HG03469 (cell line): ENCODE data around the gene TAAR9.
"Not testable (repeated sequence)": the region's sequence is repeated elsewhere in the genome, so short reads cannot be mapped to it uniquely, and the experiment has no call there.

Experiments
- ATAC-seq: cut with Tn5 transposase; IDR thresholded peaks from one replicate; pipeline ENCODE4 v1.9.1; 2021; ENCODE audit warnings: mild to moderate bottlenecking, moderate library complexity, moderate number of reproducible peaks; ENCODE audit not compliant: unreplicated experiment

TAAR9 gene

DNA sequence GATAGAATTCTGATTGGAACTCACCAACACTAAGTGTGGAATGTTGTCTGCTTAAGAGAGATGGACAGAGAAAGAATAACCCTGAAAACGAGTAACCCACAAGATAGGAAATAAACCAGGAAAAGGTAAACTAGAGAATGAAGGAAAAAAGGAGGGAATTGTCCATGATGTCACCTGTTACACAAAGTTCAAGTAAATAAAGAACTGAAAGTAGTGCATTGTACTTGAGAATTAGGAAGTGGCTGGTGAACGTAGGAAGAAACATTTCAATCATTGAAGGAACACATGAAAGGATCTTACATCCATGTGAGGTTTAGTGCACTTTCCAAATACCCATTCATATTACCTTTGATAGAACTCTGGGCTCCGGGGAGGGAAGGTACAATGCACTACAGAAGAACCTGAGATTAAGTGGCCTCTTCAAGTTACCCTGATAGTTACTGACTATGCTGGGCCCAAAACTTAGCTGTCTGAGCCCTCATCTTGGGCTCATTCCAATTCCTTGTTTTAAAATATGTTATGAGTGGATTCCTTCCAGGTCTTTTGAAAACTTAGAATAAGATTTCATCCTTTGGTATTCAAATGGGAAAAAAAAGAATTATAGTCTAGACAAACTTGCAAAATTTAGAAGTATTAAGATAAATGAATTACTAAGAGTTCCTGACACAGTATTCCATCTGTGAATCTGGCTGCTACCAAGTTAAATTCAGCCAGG is 24.1 kb upstream of the TAAR9 start:
- no peak for ATAC-seq

DNA sequence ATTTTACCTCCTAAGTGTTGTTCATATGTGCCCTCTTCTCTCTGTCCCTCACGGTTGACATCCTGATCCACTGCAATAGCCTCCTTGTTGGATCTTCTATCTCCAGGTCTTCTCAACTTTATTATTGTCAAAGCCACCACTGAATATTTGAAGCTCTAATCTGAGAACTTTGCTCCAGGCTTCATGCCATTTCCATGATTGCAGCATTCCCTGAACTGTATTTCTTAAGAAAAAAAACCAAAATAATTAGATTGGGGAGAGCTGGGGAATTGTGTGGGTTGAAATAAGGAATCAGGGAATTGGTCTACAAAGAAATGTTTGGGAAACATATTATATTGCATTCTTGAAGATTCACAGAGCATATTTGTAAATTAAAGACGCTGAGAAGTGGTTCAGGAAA is 22.7 kb upstream of the TAAR9 start:
- no peak for ATAC-seq

DNA sequence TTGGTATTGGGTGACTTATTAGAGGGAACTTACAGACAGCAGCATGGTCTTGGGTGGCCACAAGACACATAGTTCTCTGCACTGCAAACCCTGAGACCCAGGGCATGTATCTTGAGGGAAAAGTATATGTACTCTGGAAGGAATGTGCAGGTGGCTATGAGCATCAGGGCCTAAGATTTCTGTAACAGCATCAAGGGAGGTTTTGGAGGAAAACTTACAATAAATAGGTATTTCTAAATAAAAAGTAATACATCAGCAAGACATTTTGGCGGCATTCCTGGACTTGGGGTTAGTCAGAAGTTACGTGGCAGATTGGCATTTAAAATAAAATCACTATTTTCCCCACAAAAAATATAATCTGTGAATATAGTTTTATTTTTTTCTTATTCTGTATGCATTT is 17.1 kb upstream of the TAAR9 start:
- ATAC-seq = no peak

DNA sequence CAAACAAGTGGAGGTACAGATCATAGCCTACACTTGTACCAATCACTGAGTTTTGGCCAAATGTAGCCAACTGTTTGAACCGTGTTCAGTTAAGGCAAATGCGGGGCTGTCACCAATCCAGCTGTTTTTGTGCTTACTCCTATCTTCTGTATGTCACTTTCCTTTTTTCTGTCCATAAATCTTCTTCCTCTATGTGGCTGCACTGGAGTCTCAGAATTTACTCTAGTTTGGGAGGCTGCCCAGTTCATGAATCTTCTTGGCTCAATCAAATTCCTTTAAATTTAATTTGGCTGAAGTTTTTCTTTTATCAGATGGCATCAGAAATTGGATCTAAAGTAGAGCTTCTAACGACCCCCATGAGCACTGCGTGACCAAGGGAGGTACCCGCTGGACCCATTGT is 13.4 kb upstream of the TAAR9 start:
- no peak for ATAC-seq

DNA sequence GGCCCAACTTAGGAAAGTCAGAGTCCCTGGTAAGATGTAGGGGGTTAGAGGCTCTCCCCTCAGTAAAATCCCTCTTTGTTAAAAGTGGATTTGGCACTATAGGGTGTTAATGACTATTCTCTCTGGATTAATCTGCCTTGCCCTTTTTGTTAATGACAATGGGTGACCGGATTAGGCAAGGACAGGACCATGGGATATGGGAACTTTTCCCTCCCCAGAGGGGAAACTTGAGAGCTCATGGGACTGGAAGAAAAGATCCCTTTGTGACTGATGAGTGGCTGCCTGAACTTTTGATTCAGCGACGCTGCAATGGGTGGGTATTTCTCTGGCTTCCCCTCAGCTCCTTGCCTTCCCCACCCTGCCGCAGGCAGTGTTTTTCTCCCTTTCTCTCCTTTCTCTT is 12.2 kb upstream of the TAAR9 start:
- ATAC-seq = no peak

DNA sequence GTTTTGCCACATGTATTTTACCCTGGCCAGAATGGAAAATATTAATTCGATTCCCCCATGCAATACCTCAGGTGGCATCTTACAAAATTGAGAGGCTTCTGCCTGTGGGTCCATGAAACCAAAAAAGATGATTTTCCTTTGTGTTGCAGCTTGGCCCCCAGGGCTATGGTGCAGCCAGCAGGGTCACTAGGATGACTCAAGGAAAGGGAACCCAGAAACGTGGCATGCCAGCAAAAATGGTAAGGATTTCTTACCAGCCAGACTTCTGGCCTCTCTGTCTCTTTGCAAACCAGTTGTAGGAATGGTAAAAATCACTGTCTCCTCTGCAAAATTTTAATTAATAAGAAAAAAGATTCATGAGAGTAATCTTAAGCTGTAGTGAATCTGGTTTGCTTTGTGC is 11.6 kb upstream of the TAAR9 start:
- no peak for ATAC-seq

DNA sequence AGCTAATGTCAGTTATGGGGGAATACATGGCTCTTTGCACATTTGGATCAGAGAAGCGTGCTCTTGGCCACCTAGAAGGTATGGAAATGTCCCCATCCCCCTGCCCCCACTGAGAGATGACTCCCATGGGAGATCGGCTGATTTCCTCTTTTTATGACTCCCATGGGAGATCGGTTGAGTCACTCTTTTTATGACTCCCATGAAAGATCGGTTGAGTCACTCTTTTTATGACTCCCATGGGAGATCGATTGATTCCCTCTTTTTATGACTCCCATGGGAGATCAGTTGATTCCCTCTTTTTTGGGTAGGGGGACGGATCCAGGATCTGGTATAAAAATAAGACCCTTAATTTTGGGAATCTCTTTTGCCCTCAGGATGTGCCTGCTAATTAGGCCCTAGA is 10.3 kb upstream of the TAAR9 start:
- no peak for ATAC-seq

DNA sequence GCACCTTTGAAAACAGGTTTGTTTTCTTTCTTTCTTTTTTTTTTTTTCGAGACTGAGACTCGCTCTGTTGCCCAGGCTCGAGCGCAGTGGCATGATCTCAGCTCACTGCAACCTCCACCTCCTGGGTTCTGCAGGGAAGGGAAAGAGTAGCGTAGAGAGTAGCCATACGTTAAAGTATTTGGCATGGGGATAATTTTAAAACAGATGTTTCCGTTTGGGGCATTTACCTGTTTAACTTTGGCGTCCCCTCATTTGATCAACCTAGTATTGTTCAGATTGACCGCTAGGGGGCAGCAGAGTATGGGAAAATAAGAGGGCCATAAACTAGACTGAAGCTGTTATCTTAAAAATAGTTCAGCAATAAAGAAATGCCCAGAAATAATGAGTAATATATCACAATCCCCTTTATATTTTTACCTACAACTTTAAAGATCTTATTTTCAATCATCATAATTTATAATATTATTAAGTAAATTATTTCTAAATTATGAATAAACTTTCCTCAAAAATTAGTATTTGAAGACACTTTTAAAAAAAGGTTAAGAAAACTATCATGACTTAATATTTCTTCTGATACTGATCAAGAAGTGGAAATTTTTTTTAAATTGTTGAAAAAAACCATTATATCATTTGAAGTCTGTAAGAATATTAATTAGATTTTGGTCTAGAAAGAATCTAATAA is 7.6 kb upstream of the TAAR9 start:
- ATAC-seq = no peak

DNA sequence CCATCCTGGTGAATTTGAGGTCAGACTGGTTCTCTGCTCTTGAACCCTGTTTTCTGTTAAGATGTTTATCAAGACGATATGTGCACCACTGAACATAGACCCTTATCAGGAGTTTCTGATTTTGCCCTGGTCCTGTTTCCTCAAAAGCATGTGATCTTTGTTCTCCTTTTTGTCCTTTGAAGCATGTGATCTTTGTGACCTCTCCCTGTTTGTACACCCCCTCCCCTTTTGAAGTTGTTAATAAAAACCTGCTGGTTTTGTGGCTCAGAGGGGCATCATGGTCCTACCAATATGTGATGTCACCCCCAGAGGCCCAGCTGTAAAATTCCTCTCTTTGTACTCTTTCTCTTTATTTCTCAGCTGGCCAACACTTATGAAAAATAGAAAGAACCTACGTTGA is 3.5 kb upstream of the TAAR9 start:
- not testable (repeated sequence) for ATAC-seq

DNA sequence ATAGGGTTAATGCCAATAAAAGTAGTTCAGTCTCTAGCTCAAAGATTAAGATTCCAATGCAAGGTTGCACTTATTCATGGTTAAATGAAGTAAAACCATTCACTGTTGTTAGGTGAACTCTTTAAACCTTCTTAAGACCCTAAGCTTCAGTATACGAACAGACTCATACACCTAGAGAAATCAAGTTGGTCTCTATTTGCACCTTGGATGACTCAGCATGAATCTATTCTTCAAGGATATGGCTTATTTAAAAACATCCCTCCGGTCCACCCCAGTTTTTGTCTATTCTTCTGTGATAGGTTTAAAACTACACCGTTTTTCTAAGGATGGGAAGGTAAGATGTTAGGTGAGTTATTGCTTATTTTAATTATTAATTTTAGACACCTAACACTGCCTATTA is 932 bp upstream of the TAAR9 start:
- ATAC-seq = no peak

DNA sequence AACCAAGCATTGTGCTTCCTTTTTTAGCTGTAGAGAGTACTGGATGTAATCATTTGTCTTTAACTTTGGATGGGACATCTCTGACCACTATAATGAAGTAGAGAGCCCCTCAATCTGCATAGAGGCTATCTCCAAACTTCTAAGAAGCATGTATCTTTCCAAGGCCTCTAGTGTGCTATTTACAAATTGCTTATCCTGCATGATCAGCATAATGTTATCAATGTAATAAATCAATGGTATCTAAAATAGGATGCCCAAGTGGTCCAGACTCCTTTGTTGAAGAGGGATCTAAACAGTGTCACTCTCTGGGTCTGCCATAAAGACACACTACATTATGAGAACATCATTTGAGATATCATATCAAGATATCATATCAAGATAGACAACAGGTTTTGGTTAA is 6.7 kb downstream of the TAAR9 start:
- no peak for ATAC-seq

DNA sequence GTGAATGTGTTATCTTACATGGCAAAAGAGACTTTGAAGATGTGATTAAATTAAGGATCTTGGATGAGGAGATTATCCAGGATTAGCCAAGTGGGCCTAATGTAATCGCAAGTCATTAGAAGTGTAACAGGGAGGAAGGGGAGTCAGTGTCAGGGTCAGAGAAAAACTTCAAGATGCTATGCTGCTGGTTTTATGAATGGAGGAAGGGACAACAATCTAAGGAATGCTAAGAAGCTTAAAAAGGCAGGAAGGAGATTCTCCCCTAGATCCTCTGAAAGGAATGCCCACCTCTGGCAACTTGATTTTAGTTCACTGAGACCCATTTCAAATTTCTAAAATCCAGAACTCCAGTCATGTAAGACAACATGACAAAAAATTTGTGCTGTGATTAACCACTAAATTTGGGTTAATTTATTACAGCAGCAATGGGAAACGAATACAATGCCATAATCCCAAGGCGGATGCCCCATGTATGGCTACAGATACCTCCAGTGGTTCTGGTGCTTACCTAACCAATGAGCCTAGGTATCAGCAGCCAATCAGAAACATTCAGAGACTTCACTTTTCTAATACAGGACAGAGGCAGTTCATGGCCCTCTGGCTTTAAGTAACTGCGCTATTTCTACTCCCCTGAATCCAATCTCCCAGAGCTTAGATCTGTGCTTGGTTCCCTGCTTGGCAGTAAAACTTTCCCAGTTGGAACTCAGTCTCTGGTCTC is 10.8 kb downstream of the TAAR9 start:
- ATAC-seq = no peak

DNA sequence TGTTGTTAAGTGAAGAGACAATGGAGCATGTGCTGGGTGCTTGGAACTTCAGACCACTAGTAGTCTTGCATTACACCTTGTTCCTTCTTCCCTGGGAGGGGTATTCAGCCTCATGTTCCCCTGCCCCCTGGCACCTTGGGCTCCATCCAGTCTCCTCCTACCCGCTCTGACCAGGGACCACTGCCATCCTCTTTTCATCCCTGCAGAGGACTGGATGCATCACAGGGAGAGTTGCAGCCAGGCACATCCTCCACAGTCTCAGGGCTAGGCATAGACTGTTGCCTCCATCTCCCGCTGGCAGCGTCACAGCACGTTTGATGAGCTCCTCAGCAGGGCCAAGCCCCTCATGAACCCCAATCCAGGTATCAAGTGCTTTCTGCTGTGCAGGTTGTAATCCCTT is 13.1 kb downstream of the TAAR9 start:
- no peak for ATAC-seq

DNA sequence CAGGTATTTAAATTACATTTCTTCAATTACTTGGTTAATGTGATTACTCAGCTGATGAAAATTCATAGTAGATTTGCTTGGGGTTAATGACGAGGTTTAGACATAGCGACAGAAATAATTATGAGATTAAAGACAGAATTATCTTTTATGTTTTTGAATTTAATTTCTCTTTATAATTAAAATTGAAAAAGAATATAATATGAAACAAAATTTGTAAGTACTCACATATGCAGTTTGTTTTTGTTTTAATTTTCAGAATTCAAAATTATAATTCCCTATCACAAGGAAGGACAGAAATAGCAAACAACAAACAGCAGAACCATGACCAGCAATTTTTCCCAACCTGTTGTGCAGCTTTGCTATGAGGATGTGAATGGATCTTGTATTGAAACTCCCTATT is 14.3 kb downstream of the TAAR9 start, which contains the start of gene TAAR8:
Gene TAAR8 (plus strand): TSS at position 301 of the 400 bp plus-strand sequence. CDS start 21 bp downstream, at position 322.
- no peak for ATAC-seq

DNA sequence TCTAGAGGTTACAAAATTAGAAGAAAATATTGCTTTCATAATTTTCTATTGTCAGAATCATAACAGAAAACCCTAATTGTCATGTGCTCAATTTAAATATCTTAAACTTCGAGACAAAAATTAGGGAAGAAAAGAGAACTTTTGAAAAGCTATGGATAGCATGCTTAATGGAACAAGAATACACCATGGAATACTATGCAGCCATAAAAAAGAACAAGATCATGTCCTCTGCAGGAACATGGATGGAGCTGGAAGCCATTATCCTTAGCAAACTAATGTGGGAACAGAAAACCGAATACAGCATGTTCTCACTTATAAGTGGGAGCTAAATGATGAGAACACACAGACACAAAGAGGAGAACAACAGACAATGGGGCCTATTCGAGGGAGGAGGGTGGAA is 22.0 kb downstream of the TAAR9 start:
- not testable (repeated sequence) for ATAC-seq

DNA sequence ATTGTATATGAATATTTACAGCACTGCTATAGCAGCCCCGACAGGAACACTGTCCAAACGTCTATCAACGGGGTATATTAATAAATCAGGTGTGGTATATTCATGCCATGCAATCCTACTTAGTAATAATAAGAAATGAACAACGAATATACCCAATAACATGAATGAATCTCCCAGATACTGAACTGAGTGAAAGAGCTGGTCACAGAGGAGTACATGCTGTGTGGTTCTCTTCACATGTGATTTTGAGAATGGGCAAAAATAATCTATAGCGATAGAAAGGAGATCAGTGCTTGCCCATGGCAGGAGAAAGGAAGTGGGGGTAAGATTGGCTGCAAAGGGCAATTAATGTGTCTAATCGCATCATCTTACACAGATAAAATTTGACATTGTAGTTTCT is 28.3 kb downstream of the TAAR9 start:
- no peak for ATAC-seq

DNA sequence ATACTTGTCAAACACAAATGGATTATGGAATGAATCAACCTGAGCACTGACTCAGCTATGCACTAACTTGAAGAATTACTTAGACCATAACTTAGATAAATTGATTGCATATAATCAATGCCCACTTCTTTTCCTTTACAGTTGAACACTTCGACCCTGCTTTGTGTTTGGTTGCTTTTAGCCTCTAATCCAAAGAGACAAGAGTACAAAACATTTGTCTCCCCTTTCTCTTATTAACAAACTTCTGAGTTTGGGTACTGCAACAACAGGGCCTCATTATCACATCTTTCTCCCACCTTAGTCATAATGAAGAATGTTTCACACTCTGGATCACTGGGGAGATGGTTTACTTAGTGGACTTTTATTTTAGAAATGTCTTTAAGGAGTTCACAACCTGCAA is 29.5 kb downstream of the TAAR9 start:
- no peak for ATAC-seq

DNA sequence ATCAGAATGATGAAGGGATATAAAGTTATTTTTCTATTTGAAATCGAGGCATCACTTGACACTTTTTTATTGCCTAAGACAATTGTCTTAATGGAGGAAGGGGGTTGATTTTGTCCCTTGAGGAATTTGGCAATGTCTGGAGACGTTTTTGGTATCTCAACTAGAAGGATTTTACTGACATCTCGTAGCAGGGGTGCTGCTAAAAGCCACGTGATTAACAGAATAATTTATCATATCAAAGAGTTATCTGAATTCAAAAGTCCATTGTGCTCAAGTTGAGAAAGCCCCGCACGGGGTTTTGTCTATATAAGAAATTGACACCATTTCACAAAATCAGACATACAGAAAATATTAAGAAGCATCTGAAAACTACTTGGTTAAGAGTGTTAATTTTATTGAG is 30.5 kb downstream of the TAAR9 start:
- ATAC-seq = no peak

DNA sequence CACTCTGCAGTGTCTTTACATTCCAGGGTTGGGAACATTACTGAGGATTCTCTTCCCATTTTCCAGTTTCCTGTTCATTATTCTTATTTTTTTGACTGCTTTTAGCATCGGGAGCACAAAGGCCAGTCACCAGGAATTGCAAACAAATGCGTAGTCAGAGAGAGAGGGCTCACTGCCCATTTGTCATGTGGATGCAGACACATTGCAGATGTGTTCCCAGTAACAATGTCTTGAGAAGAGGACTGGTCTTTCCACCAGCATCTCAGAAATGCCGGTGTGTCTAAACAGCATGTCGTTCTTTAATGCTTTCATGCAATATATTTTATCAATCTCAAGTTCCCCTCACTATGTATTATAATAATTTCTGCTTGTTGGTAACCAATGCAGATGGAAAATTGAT is 31.1 kb downstream of the TAAR9 start:
- no peak for ATAC-seq

DNA sequence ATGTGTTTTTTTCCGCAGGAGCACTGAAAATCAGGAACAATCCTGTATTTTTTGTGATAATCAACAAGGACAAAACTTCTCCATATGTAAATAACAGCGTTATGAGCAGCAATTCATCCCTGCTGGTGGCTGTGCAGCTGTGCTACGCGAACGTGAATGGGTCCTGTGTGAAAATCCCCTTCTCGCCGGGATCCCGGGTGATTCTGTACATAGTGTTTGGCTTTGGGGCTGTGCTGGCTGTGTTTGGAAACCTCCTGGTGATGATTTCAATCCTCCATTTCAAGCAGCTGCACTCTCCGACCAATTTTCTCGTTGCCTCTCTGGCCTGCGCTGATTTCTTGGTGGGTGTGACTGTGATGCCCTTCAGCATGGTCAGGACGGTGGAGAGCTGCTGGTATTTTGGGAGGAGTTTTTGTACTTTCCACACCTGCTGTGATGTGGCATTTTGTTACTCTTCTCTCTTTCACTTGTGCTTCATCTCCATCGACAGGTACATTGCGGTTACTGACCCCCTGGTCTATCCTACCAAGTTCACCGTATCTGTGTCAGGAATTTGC is 32.2 kb downstream of the TAAR9 start, which contains the start of gene TAAR6:
Gene TAAR6 (plus strand): TSS at position 102 of the 557 bp plus-strand sequence. CDS start 0 bp downstream, at position 102.
- no peak for ATAC-seq

DNA sequence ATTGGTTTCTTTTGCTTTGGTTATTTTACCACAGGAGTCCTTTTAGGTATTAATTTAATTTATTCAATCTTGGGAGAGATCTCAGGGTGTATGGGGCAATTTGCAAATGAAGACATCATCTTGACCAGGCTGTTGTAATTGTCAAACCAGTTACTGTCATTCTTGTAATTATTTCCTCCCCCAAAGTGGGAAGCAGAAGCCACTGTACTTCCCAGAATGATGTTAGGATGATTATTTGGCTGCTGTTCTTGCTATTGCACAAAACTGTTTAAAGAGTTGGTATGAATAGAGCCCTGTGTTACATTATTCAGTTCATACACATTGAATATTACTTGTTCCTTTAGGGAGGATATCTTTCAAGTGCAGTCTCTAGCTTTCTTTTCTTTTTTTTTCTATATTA is 33.7 kb downstream of the TAAR9 start:
- no peak for ATAC-seq

DNA sequence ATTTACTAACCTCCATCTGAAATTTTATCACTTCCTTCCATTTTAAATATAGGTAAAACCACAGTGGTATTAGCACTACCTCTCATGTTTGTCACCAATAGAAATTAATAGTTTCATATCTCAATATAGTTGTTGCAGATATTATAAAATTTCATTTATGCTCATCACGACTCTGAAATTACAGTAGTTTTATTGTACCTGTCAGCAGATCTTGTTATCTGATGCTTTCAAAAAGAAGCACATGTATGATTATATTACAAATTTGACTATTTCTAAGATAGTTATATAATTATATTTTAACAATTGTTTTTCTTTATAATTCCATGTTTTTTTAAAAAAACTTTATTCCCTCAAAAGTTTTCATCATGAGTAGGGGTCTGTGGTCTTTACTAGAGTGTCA is 46.6 kb downstream of the TAAR9 start:
- no peak for ATAC-seq
